ENCODE data around the gene GPR156. TPM values are rescaled to one million over a fixed set of nuclear protein-coding genes. Genes with fewer than 3 reads are reported as not detected.
A peak's percentile ranks its signal among the peaks of the same experiment; 100 is the strongest.
"Not testable (repeated sequence)": the region's sequence is repeated elsewhere in the genome, so short reads cannot be mapped to it uniquely, and the experiment has no call there.

GPR156 gene
- total RNA-seq, result 11.4 to 11.8 TPM (median 11.7 TPM) in 3 replicates

- peaks cover 4% of the 10 kb centered on the region for H3K27me3 Mint-ChIP-seq (ENCODE audit: low read depth)
- TF ChIP-seq, protein P1, sequence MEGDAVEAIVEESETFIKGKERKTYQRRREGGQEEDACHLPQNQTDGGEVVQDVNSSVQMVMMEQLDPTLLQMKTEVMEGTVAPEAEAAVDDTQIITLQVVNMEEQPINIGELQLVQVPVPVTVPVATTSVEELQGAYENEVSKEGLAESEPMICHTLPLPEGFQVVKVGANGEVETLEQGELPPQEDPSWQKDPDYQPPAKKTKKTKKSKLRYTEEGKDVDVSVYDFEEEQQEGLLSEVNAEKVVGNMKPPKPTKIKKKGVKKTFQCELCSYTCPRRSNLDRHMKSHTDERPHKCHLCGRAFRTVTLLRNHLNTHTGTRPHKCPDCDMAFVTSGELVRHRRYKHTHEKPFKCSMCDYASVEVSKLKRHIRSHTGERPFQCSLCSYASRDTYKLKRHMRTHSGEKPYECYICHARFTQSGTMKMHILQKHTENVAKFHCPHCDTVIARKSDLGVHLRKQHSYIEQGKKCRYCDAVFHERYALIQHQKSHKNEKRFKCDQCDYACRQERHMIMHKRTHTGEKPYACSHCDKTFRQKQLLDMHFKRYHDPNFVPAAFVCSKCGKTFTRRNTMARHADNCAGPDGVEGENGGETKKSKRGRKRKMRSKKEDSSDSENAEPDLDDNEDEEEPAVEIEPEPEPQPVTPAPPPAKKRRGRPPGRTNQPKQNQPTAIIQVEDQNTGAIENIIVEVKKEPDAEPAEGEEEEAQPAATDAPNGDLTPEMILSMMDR (IDR thresholded peaks at IDR 0.05; ENCODE audit: unreplicated experiment), result no peak
- H3K4me1 Mint-ChIP-seq, result peaks cover 20% of the 10 kb centered on the region
- DNase-seq (ENCODE audit: low spot score in 2 of 2, unreplicated experiment in 2 of 2), result peak in 1 of 2 experiments; percentile 46
- peaks cover 7% of the 10 kb centered on the region for H3K9me3 Mint-ChIP-seq
- peak within 1 kb of the TSS; percentile 89 for H3K27ac Mint-ChIP-seq
- H3K4me3 Mint-ChIP-seq, result peak within 1 kb of the TSS; percentile 71
- peaks cover 4% of the 10 kb centered on the region for H3K36me3 Mint-ChIP-seq
Observed at GRCh38 chr3:120284747-120285507, at the start of gene GPR156. GPR156 (minus strand) TSS chr3:120285222; CDS start chr3:120244098, 41,124 bp downstream.

- peaks cover 3% of the 10 kb centered on the region for H3K9me3 Mint-ChIP-seq
- DNase-seq (ENCODE audit: low spot score in 2 of 2, unreplicated experiment in 2 of 2), result no peak
- peaks cover 30% of the 10 kb centered on the region for H3K36me3 Mint-ChIP-seq
Observed at GRCh38 chr3:120332646-120333045, 47.6 kb upstream of the GPR156 start.

GRCh38 chr3:120331076-120331475, 46.1 kb upstream of the GPR156 start:
- Mint-ChIP-seq H3K9me3 (no peaks in the 10 kb centered on the region), H3K27me3 (ENCODE audit: low read depth) (no peaks in the 10 kb centered on the region), H3K27ac (no peak overlapping the region), H3K36me3 (peaks cover 31% of the 10 kb centered on the region), H3K4me1 (no peaks in the 10 kb centered on the region), H3K4me3 (no peak overlapping the region)
- DNase-seq (ENCODE audit: low spot score in 2 of 2, unreplicated experiment in 2 of 2), result no peak
- TF ChIP-seq, protein P1 (IDR thresholded peaks at IDR 0.05; ENCODE audit: unreplicated experiment), result no peak

More at GRCh38 chr3:120332646-120333045, 47.6 kb upstream of the GPR156 start:
- TF ChIP-seq, protein P1 (IDR thresholded peaks at IDR 0.05; ENCODE audit: unreplicated experiment), result no peak
- no peak overlapping the region for H3K4me3 Mint-ChIP-seq
- H3K27me3 Mint-ChIP-seq (ENCODE audit: low read depth), result no peaks in the 10 kb centered on the region
- no peaks in the 10 kb centered on the region for H3K4me1 Mint-ChIP-seq
- H3K27ac Mint-ChIP-seq, result no peak overlapping the region

DNA sequence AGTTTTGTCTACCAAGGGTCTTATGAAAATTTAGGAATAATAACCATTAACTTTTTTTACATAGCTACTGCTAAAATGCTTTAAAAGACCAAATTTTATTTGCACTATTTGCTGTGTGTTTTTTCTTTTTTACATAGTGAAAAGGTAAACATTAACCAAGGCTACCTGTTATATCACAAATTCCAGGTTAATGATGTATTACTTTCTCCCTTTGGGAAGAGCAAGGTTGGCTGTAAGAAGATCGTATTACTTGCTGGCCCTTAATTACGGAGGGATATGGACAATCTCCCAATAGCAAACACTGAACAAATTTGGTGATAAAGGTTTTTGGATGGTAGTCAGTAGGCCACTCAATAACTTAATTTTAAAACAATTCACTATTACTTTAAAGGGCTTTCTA, 41.8 kb upstream of the GPR156 start:
- Mint-ChIP-seq H3K9me3 (peaks cover 4% of the 10 kb centered on the region), H3K27me3 (ENCODE audit: low read depth) (no peaks in the 10 kb centered on the region), H3K36me3 (peaks cover 27% of the 10 kb centered on the region), H3K4me3 (no peak overlapping the region), H3K4me1 (no peaks in the 10 kb centered on the region), H3K27ac (no peak overlapping the region)
- no peak for DNase-seq (ENCODE audit: low spot score in 2 of 2, unreplicated experiment in 2 of 2)
- TF ChIP-seq, protein P1 (IDR thresholded peaks at IDR 0.05; ENCODE audit: unreplicated experiment), result no peak

- DNase-seq (ENCODE audit: low spot score in 2 of 2, unreplicated experiment in 2 of 2), result no peak
- Mint-ChIP-seq H3K4me1 (no peaks in the 10 kb centered on the region), H3K27ac (no peak overlapping the region), H3K36me3 (peaks cover 37% of the 10 kb centered on the region), H3K27me3 (ENCODE audit: low read depth) (no peaks in the 10 kb centered on the region), H3K4me3 (no peak overlapping the region), H3K9me3 (peaks cover 13% of the 10 kb centered on the region)
- TF ChIP-seq, protein P1 (IDR thresholded peaks at IDR 0.05; ENCODE audit: unreplicated experiment), result no peak
Observed at GRCh38 chr3:120324190-120324589, 39.2 kb upstream of the GPR156 start.

DNA sequence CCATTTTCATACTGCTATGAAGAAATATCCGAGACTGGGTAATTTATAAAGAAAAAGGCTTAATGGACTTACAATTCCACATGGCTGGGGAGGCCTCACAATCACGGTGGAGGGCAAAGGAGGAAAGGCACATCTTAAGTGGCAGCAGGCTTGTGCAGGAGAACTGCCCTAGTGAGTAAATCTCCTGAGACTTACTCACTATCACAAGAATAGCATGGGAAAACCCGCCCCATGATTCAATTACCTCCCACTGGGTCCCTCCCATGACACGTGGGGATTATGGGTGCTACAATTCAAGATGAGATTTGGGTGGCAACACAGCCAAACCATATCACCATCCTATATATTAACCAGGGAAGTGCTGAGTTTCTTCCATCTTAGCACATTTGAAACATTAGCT, 38.7 kb upstream of the GPR156 start:
- H3K9me3 Mint-ChIP-seq, result peaks cover 15% of the 10 kb centered on the region
- H3K4me1 Mint-ChIP-seq; DNase-seq (ENCODE audit: low spot score in 2 of 2, unreplicated experiment in 2 of 2); H3K27me3 Mint-ChIP-seq (ENCODE audit: low read depth); H3K4me3 Mint-ChIP-seq; H3K27ac Mint-ChIP-seq: not testable (repeated sequence)
- peaks cover 38% of the 10 kb centered on the region for H3K36me3 Mint-ChIP-seq

Data from mesothelial cell of epicardium (in vitro differentiated cells).